ENCODE data around the gene AGAP3.

AGAP3 gene

GRCh38 chr7:151088019-151088855, 2.0 kb downstream of the AGAP3 start:
- DNase-seq, result no peak

DNA sequence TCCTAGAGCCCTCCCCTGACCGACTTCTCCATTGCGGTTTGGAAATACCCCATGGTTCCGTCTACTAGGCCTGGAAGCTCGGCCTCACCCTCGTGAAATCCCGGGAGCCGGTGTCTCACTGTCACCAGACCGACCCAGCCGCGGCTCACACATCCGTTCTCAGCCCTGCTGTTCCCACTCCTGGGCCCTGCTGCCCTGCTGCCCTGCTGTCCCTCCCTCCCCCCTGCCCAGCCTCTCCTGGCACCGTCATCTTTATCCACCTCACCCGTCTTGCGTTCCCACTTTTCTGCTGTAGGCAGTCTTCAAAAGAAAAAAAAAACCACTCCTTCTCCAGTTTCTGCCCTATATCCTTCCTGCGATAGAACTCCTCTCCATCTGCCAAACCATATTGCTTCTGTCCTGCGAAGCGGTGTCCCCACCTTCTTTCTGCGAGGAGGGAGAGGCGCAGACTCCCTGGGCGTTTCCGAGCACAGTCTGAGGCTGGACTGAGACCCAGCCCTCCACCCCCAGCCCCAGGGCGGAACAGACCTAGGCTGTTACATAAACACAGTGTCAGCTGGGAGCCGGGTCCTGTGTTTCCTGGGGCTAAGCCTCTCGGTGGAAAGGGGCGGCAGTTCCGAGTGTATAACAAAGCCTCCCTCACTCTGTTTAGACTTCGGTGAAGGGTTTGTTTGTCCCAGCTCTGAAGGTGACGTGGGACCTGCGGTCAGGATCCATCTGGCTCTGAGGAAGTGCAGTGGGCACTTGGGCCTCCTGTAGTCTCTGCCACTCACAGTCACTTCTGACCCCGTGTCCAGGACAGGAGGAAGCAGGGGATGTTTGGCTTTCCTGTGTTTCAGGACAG, 2.8 kb downstream of the AGAP3 start:
- DNase-seq, result peak; percentile 55

GRCh38 chr7:151089893-151090730, 3.8 kb downstream of the AGAP3 start:
- no peak for DNase-seq

DNA sequence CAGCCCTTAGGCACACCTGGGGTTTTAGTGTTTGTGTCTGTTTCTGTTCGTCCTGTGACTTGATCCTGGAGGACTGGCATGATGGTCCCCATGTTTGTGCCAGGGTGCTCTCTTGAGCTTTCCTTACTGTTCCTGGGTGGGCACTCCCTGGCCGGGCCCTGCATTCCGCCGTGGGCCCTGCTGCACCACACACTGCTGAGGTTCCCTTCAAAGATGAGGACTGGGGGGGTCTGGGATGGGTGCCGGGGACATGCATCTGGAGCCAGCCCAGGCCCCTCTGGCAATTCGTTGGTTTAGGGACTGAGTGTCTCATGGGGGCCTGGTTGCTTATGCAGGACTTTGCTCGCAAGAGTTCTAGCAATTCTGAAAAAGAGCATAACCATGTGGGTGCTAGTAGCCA, 4.7 kb downstream of the AGAP3 start:
- DNase-seq, result no peak

GRCh38 chr7:151091431-151091830, 5.2 kb downstream of the AGAP3 start:
- no peak for DNase-seq

GRCh38 chr7:151091988-151092387, 5.7 kb downstream of the AGAP3 start:
- no peak for DNase-seq

GRCh38 chr7:151093748-151094147, 7.5 kb downstream of the AGAP3 start:
- no peak for DNase-seq

DNA sequence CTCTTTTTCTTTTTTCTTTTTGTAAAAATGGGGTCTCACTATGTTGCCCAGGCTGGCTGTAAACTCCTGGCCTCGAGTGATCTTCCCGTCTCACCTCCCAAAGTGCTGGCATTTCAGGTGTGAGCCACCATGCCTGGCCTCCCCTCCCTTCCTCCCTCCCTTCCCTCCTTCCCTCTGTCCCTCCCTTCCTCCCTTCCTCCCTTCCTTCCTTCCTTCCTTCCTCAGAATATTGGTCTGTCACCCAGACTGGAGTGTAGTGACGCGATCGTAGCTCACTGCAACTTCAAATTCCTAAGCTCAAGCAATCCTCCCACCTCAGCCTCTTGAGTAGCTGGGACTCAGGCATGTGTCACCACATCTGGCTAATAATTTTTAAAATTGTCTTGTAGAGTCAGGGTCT, 8.4 kb downstream of the AGAP3 start:
- no peak for DNase-seq

DNA sequence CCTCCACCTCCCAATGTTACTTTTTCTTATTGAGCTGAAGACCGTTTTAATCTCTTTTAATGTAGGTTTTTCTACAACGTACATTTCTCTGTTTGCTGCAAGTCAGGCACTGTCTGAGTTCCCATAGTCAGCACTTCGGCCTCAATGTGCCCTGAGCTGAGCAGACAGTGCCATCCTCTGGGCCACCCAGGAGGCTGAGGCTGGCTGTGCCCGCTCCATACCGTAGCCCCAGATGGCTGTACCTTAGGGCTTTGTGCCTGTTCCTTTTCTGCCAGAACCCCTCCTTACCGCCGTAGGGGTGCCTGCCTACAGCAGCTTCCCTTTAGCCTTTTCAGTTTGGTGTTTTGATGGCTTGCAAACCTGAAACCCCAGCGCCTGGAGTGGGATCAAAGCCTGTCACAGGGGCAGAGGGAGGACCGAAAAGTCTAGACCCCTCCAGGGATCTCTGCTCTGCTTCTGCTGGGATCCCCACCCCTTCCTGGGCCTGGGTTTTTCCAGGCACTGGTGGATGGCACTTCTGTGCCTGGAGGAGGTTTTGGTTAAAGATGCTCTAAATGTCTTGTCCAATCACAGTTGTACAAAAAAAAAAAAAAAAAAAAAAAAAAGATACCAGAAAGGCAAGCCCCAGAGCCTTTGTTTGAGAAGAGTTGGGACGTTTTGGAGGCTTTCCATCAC, 9.0 kb downstream of the AGAP3 start:
- DNase-seq, result no peak

DNA sequence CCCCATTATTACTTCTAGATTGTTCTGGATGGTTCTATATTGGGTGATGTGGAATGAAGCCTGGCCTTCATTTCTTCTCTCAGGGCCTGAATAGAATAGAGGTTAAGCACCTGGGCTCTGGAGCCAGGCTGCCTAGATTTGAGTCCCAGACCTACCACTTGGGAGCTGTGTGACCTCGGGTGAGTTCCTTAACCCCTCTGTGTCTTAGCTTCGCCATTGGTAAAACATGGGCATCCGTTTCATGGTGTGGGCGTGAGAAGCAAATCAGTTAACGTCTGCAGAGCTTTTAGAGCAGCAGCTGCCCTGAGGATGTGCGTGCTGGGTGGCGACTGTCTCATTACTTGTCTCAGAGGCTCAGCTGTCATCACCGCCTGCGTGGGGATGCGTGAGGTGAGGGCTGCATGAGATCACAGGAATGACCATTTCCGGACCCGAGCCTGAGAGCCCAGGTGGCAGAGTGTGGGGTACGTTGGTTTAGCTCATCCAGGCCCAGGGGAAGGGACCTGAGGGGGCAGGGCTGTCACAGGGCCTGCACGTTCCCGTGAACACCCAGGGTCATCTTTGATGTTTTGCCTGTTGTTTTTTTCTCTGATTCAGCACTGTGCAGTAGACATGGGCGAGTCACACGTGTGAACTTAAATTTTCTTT, 9.7 kb downstream of the AGAP3 start:
- no peak for DNase-seq

DNA sequence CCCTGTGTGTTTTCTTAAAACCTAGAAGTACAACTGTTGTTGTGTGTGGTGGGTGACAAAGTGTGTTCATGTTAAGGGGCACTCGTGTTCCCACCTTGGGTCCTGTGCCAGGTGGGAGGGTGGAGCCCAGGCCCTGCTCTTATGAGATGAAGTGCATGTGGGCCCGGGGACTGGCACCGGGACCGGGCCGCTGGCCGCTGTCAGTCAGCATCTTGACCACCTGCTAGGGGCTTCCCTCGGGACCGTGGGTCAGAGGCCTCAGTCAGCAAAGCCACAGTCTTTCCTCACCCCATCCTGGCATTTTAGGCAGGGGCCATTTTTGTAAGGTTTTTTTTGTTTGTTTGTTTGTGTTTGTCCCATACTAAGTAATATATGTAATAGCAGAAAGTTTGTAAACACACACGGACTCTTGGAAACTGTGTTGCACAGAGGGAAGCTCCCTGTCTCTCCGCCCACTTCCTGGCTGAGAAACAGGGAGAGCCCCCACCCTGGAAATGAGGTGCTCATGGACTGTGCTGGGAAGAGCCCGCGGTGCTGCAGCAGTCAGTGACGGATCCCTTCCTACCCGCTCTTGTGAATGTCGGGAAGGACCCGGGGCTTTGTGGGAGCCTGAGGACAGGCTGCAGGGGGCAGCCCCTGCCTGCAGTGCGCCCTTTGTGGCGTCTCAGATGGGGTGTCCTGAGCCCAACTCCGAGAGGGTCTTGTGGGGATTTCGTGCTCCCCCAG, 13.4 kb downstream of the AGAP3 start:
- no peak for DNase-seq

- no peak for DNase-seq
These were observed 14.6 kb downstream of the AGAP3 start for GRCh38 chr7:151100921-151101320.

DNA sequence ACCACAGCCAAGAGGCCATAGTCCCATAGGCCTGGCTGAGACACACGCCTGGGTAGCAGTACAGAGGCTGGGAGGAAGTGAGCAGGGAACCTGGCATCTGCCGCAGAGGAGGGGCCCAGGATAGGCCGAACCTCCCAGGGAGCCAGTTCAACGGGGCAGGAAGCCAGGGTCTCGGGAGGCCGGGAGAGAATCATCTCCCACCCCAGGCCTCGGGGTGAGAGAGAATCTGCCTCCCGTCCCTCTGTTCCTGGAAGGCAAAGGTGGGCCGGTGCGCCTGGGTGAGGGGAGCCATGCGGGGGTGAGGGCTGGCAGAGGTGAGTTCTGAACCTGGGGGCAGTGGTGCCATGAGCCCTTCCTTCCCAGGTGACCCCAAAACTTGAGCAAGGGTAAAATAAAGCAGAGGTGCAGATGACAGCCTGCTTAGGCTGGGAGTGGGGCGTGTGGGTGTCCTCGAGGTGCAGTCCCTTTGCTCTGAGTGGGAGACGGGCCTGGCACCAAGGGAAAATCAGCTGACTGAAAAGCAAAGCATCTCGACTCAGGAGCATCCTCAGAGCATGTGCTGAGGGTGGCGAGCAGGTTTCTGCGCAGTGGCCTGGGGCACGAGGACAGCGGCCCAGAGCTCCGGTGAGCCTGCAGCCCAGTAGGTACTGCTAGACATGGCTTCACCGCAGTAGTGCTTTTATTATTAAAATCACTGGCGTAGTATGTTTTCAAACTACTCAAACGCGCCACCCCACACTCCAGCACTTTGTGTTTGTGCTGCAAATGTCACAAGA, 15.5 kb downstream of the AGAP3 start:
- DNase-seq, result no peak

GRCh38 chr7:151102991-151103390, 16.7 kb downstream of the AGAP3 start:
- no peak for DNase-seq

- no peak for DNase-seq
These were observed 17.7 kb downstream of the AGAP3 start for GRCh38 chr7:151103973-151104372.

DNA sequence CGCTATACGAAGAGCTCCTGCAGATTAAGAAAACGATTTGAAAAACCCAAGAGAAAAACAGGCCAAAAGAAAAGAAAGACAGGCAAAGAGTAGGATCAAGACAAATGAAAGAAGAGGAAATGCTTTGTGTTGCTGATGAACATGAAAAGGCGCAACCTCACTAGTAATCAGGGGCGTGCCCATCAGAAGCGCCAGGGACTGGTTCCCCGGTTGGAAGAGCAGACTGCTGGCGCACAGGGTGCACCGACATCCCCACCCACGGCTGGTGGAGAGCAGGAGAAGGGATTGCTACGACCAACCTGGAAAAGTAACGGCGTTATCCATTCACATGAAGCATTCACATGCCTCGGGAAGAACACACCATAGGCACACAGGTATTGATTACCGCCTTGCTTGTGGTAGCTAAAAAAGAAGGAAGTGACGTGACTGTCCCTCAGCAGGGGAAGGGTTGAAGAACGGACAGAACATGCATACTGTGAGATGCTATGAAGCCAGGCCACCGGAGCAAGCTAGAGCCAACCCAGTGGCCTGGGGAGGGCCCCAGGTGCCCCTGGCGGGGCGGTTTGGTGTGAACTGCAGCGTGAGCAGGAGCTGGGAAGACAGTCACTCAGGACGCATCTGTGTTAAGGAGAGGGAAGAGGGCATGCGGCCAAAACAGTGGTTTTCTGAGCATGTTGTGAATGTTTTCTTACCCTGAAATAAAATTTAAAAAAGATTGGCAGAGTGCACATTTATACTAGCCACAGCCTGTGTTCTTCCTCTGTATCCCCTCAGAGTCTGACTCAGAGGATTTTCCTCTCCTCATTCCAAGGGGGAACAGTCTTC, 18.3 kb downstream of the AGAP3 start:
- DNase-seq, result no peak

DNA sequence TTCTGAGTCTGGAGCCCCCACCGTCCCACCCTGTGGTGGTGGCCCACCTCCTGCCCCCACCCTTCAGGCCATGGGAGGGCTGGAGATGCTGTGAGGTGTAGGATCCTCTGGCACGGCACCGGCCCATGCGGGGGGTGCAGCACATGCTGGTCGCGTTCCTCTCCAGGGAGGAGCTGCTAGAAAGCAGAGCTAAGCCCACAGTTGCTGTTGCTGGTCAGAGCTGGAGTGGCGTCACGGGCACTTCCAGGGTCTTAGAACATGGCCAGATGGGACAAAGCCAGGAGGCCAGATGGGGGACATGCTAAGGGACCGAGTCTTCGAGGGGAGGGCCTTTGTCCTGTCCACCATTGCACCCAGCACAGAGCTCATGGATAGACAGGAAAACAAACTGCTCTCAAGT, 21.6 kb downstream of the AGAP3 start:
- no peak for DNase-seq

- no peak for DNase-seq
These were observed 23.1 kb downstream of the AGAP3 start for GRCh38 chr7:151109094-151110048.
